ENCODE measurements around the gene AGAP2. TPM values are rescaled to one million over a fixed set of nuclear protein-coding genes. Genes with fewer than 3 reads are reported as not detected.
A peak's percentile ranks its signal among the peaks of the same experiment; 100 is the strongest.

The AGAP2 gene
- total RNA-seq, 4 donors from 2014 or later: 1.1 to 5.7 (median 2.5) TPM

DNA sequence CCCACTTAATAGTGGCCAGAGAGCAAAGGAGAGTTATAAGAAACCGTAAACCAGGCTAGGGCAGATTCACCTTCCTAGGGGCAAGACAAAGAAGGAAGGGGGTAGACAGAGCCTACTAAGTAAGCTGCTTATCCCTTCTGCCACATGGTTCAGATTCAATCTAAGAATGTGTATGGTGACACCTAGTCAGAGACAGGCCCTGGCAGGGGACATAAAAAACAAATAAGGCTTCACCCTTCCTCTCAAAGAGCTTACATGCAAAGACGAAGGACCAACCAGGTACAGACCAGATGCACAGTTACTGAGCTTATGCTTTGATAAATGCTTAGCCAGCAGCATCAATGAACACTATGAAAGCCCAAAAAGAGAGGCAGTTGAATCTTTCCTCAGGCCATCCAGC is 23.9 kb upstream of the AGAP2 start:
- peaks cover 0 to 30% (median 26%) of the 10 kb centered on the region in 4 donors for H3K4me1 ChIP-seq
- TF ChIP-seq EP300 (IDR thresholded peaks at IDR 0.05) (no peak), POLR2A (IDR thresholded peaks at IDR 0.05) (no peak), CTCF (IDR thresholded peaks at IDR 0.05) (no peak)
- H3K9me3 ChIP-seq: no peaks in the 10 kb centered on the region
- H3K27me3 ChIP-seq: peaks cover 2 to 49% of the 10 kb centered on the region in 2 donors
- DNase-seq (ENCODE audit: low spot score in 2 of 2): no peak
- no peak overlapping the region for H3K27ac ChIP-seq
- WGBS, 2 donors: 93 to 95% methylated on average over 2 of the region's 2 CpGs
- no peak overlapping the region for H3K4me3 ChIP-seq
- peaks cover 0 to 25% (median 5%) of the 10 kb centered on the region in 3 donors for H3K36me3 ChIP-seq

- no peaks in the 10 kb centered on the region for H3K9me3 ChIP-seq
- no peak for TF ChIP-seq EP300 (IDR thresholded peaks at IDR 0.05)
- no peak for TF ChIP-seq CTCF (IDR thresholded peaks at IDR 0.05)
- no peak for TF ChIP-seq POLR2A (IDR thresholded peaks at IDR 0.05)
- peaks cover 0 to 28% (median 21%) of the 10 kb centered on the region in 4 donors for H3K4me1 ChIP-seq
- H3K27ac ChIP-seq: no peak overlapping the region
- 81 to 85% methylated on average over 4 of the region's 4 CpGs for WGBS, 2 donors
- peaks cover 0 to 32% (median 6%) of the 10 kb centered on the region in 3 donors for H3K36me3 ChIP-seq
- peaks cover 2 to 40% of the 10 kb centered on the region in 2 donors for H3K27me3 ChIP-seq
- no peak overlapping the region for H3K4me3 ChIP-seq
- DNase-seq (ENCODE audit: low spot score in 2 of 2): no peak
These were observed 23.0 kb upstream of the AGAP2 start for GRCh38 chr12:57761391-57761998.

GRCh38 chr12:57760347-57760982 is 21.9 kb upstream of the AGAP2 start:
- no peak overlapping the region for H3K27ac ChIP-seq
- H3K9me3 ChIP-seq: no peaks in the 10 kb centered on the region
- peaks cover 0 to 26% (median 17%) of the 10 kb centered on the region in 4 donors for H3K4me1 ChIP-seq
- no peak overlapping the region for H3K4me3 ChIP-seq
- no peak for DNase-seq (ENCODE audit: low spot score in 2 of 2)
- H3K27me3 ChIP-seq: peaks cover 2 to 30% of the 10 kb centered on the region in 2 donors
- H3K36me3 ChIP-seq: peaks cover 0 to 32% (median 6%) of the 10 kb centered on the region in 3 donors
- TF ChIP-seq EP300 (IDR thresholded peaks at IDR 0.05) (no peak), CTCF (IDR thresholded peaks at IDR 0.05) (no peak), POLR2A (IDR thresholded peaks at IDR 0.05) (no peak)
- whole genome bisulfite sequencing, 2 donors: 79 to 85% methylated on average over 3 of the region's 3 CpGs

DNA sequence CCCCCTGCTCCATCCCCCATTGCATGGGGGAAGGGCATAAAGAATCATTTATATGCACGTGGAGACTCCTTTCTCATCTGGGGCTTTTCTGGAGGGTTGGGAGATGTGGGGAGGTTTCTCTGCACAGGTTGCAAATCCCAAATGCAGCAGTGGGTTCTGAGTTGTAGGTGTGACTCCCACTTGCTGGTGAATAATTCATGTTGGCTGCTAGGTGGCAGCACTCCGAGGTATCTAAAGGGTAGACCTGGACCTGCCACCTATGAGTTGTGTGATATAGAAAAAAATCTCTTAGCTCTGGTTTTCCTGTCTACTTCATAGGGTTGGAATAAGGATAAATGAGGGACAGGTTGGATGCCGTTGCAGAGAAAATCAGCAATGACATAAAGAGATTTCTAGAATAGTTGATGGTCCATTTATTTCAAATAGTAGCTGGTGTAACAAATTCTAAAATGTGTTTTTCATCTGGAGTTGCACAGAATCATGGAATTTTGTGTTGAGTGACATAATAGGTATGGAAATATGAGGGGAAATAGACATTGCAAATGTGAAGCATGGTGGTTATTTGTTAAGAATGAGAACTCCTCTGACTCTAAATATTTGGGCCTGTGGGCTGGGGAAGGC is 20.9 kb upstream of the AGAP2 start:
- H3K27ac ChIP-seq: no peak overlapping the region
- no peaks in the 10 kb centered on the region for H3K9me3 ChIP-seq
- TF ChIP-seq CTCF (IDR thresholded peaks at IDR 0.05) (peak in 2 of 5 experiments; percentile 9 to 24), POLR2A (IDR thresholded peaks at IDR 0.05) (no peak)
- WGBS, 2 donors: 40 to 43% methylated on average over 3 of the region's 3 CpGs
- no peak overlapping the region for H3K4me3 ChIP-seq
- peaks cover 0 to 32% (median 6%) of the 10 kb centered on the region in 3 donors for H3K36me3 ChIP-seq
- H3K4me1 ChIP-seq: peaks cover 0 to 19% (median 10%) of the 10 kb centered on the region in 4 donors
- DNase-seq (ENCODE audit: low spot score in 2 of 2): no peak
- H3K27me3 ChIP-seq: peaks cover 0 to 20% of the 10 kb centered on the region in 2 donors

Data from tibial nerve (tissue), 4 donors.